CD14-positive monocyte (primary cell): Measurements from ENCODE around the gene USP49. TPM values are rescaled to one million over a fixed set of nuclear protein-coding genes. Genes with fewer than 3 reads are reported as not detected.

Source experiments
- DNase-seq, 3 donors: peaks; one replicate each; pipeline ENCODE4 v3.0.0-alpha.2; 2011 to 2022
- H2AFZ ChIP-seq: 2 replicates; pipeline ENCODE4 v1.6.0; 2012; ENCODE audit warnings: mild to moderate bottlenecking, low read depth, low read length, inconsistent platforms; ENCODE audit not compliant: insufficient read depth, poor library complexity, severe bottlenecking
- H3K27ac ChIP-seq, 2 donors: 1 replicate in 1 of 2; 2 replicates in 1 of 2; pipeline ENCODE4 v1.5.1; 2012 to 2013; ENCODE audit warnings: low read length in 2 of 2, control low read depth in 1 of 2, inconsistent platforms in 1 of 2, low read depth in 1 of 2, mild to moderate bottlenecking in 1 of 2
- H3K27me3 ChIP-seq, 2 donors: one replicate each; pipeline versions ENCODE4 v1.6.0 to v1.6.1; 2011 to 2013; ENCODE audit warnings: low read length in 2 of 2; ENCODE audit not compliant: control insufficient read depth in 2 of 2, insufficient read depth in 2 of 2
- H3K36me3 ChIP-seq, 2 donors: replicated peaks in 1 of 2; 1 replicate in 1 of 2; 2 replicates in 1 of 2; pipeline versions ENCODE4 v1.5.1 to v1.6.1; 2012 to 2013; ENCODE audit warnings: low read length in 2 of 2, control low read depth in 1 of 2, inconsistent platforms in 1 of 2, mild to moderate bottlenecking in 1 of 2; ENCODE audit not compliant: insufficient read depth in 2 of 2, control insufficient read depth in 1 of 2
- H3K4me1 ChIP-seq, 2 donors: 1 replicate in 1 of 2; 2 replicates in 1 of 2; pipeline versions ENCODE4 v1.5.1 to v1.6.1; 2012 to 2013; ENCODE audit warnings: low read length in 2 of 2, control low read depth in 1 of 2, inconsistent platforms in 1 of 2, mild to moderate bottlenecking in 1 of 2, moderate library complexity in 1 of 2; ENCODE audit not compliant: insufficient read depth in 2 of 2, control insufficient read depth in 1 of 2
- H3K4me2 ChIP-seq: replicated peaks from 2 replicates; pipeline ENCODE3; 2012; ENCODE audit warnings: low read length, moderate library complexity, mild to moderate bottlenecking; ENCODE audit not compliant: poor library complexity, severe bottlenecking; ENCODE audit errors: extremely low read depth
- H3K4me3 ChIP-seq, 3 experiments: fragments of 200-600 bp in 1 of 3; sonication (generic) in 1 of 3; replicated peaks in 1 of 3; 1 replicate in 2 of 3; 2 replicates in 1 of 3; pipeline ENCODE4 v1.5.1; 2011 to 2013; ENCODE audit warnings: low read length in 3 of 3, mild to moderate bottlenecking in 3 of 3, control low read depth in 2 of 3, low read depth in 2 of 3, inconsistent platforms in 1 of 3, moderate library complexity in 1 of 3
- H3K79me2 ChIP-seq: 2 replicates; pipeline ENCODE4 v1.6.0; 2012; ENCODE audit warnings: mild to moderate bottlenecking, control low read depth, inconsistent platforms, low read length, moderate library complexity; ENCODE audit not compliant: insufficient read depth
- H3K9ac ChIP-seq: 2 replicates; pipeline ENCODE4 v1.6.0; 2017; ENCODE audit warnings: low read length, mild to moderate bottlenecking; ENCODE audit not compliant: insufficient read depth, poor library complexity, severe bottlenecking
- H3K9me3 ChIP-seq, 2 donors: replicated peaks in 1 of 2; 1 replicate in 1 of 2; 2 replicates in 1 of 2; pipeline versions ENCODE4 v1.5.1 to v1.6.1; 2012 to 2013; ENCODE audit warnings: low read length in 2 of 2, control low read depth in 1 of 2; ENCODE audit not compliant: control insufficient read depth in 1 of 2, insufficient read depth in 1 of 2
- H4K20me1 ChIP-seq: 2 replicates; pipeline ENCODE4 v1.6.0; 2012; ENCODE audit warnings: mild to moderate bottlenecking, low read length, control low read depth, moderate library complexity; ENCODE audit not compliant: insufficient read depth
- H3K27ac Mint-ChIP-seq, 7 donors: one replicate each; pipeline ENCODE4 v1.8.0; 2020; ENCODE audit warnings: mild to moderate bottlenecking in 7 of 7, mixed read lengths in 7 of 7, moderate library complexity in 6 of 7, inconsistent platforms in 2 of 7
- H3K27me3 Mint-ChIP-seq, 3 donors: one replicate each; pipeline ENCODE4 v1.8.0; 2021 to 2022; ENCODE audit warnings: low read depth in 3 of 3, mild to moderate bottlenecking in 3 of 3, mixed read lengths in 3 of 3, moderate library complexity in 3 of 3, inconsistent platforms in 1 of 3
- H3K36me3 Mint-ChIP-seq, 2 donors: one replicate each; pipeline ENCODE4 v1.8.0; 2020; ENCODE audit warnings: mixed read lengths in 2 of 2, inconsistent platforms in 1 of 2, mild to moderate bottlenecking in 1 of 2
- H3K4me1 Mint-ChIP-seq: one replicate; pipeline ENCODE4 v1.8.0; 2020; ENCODE audit warnings: mild to moderate bottlenecking, mixed read lengths
- H3K4me3 Mint-ChIP-seq, 2 donors: one replicate each; pipeline ENCODE4 v1.8.0; 2020; ENCODE audit warnings: mild to moderate bottlenecking in 2 of 2, mixed read lengths in 2 of 2, moderate library complexity in 1 of 2
- H3K9me3 Mint-ChIP-seq, 7 donors: one replicate each; pipeline ENCODE4 v1.8.0; 2020 to 2022; ENCODE audit warnings: mixed read lengths in 7 of 7, mild to moderate bottlenecking in 6 of 7, moderate library complexity in 6 of 7, inconsistent platforms in 2 of 7
- WGBS: methylation state at CpG from one replicate; pipeline ENCODE4 v1.1.5; 2013; ENCODE audit warnings: missing lambda C conversion rate; ENCODE audit not compliant: insufficient coverage; 5-methylcytosine and 5-hydroxymethylcytosine counted together
- intact Hi-C, 2 donors: fragments of 100-400 bp; cut with micrococcal nuclease; formaldehyde crosslinking; loops; one replicate each; pipeline versions ENCODE4 v1.15.0 to v1.15.1; 2023
- polyA plus RNA-seq, 3 donors: library from polyadenylated mRNA; depleted of rRNA in 1 of 3; unstranded in 2 of 3; stranded (reverse) in 1 of 3; fragments of 300-500 nt in 2 of 3; fragments of >200 nt in 1 of 3; fragmentation: Illumina TruSeq in 2 of 3; gene quantifications; 1 replicate in 2 of 3; 2 replicates in 1 of 3; pipeline ENCODE4 v1.2.3, GENCODE V29; 2012 to 2021
- TF ChIP-seq, protein P1 (sequence below): fragments of 200-600 bp; IDR thresholded peaks from one replicate; pipeline ENCODE4 v1.8.0; 2022; ENCODE audit warnings: antibody characterized with exemption, mild to moderate bottlenecking

USP49 gene
- polyA plus RNA-seq, 3 donors, result 0.08 to 4.8 (median 0.37) TPM

DNA sequence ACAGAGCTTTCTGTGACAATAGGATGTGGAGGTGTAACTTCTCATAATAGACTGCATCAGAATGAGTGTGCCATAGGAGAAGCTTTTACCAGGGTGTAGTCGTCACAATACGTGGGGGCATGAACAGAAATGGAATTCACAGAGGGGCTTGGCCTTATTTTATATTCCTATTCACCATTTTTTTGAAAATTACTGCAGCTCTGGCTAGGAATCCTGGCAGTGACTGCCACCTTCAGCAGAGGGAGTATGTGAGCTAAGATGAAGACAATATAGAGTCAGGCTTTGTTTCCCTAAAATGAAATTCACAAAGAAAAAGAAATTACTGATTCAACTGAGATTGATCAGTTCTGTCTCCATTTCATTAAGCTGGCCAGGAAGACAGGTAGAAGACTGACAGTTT is 93.8 kb downstream of the USP49 start:
- Mint-ChIP-seq H3K4me3 (no peak overlapping the region), H3K9me3 (peaks cover 0 to 3% (median 0%) of the 10 kb centered on the region in 7 donors), H3K36me3 (peaks cover 23 to 35% of the 10 kb centered on the region in 2 donors), H3K27ac (no peak overlapping the region), H3K4me1 (no peaks in the 10 kb centered on the region), H3K27me3 (peaks cover 0 to 2% (median 0%) of the 10 kb centered on the region in 3 donors)
- intact Hi-C loops, result no loop called here
- H3K36me3 ChIP-seq, result peaks cover 7 to 39% of the 10 kb centered on the region in 2 donors
- no peak overlapping the region for H3K4me3 ChIP-seq
- no peaks in the 10 kb centered on the region for H4K20me1 ChIP-seq
- H3K79me2 ChIP-seq, result no peaks in the 10 kb centered on the region
- no peaks in the 10 kb centered on the region for H3K4me1 ChIP-seq
- H3K9ac ChIP-seq, result no peak overlapping the region
- TF ChIP-seq, protein P1, sequence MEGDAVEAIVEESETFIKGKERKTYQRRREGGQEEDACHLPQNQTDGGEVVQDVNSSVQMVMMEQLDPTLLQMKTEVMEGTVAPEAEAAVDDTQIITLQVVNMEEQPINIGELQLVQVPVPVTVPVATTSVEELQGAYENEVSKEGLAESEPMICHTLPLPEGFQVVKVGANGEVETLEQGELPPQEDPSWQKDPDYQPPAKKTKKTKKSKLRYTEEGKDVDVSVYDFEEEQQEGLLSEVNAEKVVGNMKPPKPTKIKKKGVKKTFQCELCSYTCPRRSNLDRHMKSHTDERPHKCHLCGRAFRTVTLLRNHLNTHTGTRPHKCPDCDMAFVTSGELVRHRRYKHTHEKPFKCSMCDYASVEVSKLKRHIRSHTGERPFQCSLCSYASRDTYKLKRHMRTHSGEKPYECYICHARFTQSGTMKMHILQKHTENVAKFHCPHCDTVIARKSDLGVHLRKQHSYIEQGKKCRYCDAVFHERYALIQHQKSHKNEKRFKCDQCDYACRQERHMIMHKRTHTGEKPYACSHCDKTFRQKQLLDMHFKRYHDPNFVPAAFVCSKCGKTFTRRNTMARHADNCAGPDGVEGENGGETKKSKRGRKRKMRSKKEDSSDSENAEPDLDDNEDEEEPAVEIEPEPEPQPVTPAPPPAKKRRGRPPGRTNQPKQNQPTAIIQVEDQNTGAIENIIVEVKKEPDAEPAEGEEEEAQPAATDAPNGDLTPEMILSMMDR, result peak; percentile 21
- H3K9me3 ChIP-seq, result no peaks in the 10 kb centered on the region
- no peaks in the 10 kb centered on the region for H3K27me3 ChIP-seq
- DNase-seq, result no peak
- WGBS, result no CpG with 5 or more reads among the region's 2 CpGs
- no peak overlapping the region for H2AFZ ChIP-seq
- no peak overlapping the region for H3K27ac ChIP-seq
- H3K4me2 ChIP-seq, result no peak overlapping the region

DNA sequence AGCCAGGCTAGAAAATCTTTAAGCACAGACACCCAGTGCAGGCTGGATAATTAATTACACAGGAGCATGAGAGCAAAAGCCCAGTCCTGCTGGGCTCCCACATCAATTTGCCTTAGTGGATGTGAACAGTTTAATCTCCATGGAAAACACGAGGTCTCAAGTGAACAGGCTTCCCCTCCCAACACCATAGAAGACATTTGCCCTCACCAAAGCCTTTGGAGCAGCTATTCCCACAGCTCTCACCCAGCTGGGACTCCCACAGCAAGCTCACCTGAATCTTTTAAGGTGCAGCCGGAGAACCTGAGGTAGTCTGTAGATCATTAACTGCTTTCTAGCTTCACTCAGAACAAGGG is 95.6 kb downstream of the USP49 start:
- TF ChIP-seq, protein P1, result no peak
- no peak for DNase-seq
- H3K4me3 ChIP-seq, result no peak overlapping the region
- Mint-ChIP-seq H3K36me3 (peaks cover 22 to 37% of the 10 kb centered on the region in 2 donors), H3K9me3 (no peaks in the 10 kb centered on the region), H3K4me1 (no peaks in the 10 kb centered on the region), H3K27ac (no peak overlapping the region), H3K4me3 (no peak overlapping the region), H3K27me3 (peaks cover 0 to 2% (median 0%) of the 10 kb centered on the region in 3 donors)
- H3K4me2 ChIP-seq, result no peak overlapping the region
- H4K20me1 ChIP-seq, result no peaks in the 10 kb centered on the region
- H3K4me1 ChIP-seq, result no peaks in the 10 kb centered on the region
- 100% methylated on average over 1 of the region's 2 CpGs for WGBS
- H3K27me3 ChIP-seq, result no peaks in the 10 kb centered on the region
- H3K9ac ChIP-seq, result no peak overlapping the region
- intact Hi-C loops, result no loop called here
- H3K9me3 ChIP-seq, result no peaks in the 10 kb centered on the region
- H3K27ac ChIP-seq, result no peak overlapping the region
- H3K79me2 ChIP-seq, result no peaks in the 10 kb centered on the region
- H3K36me3 ChIP-seq, result peaks cover 3 to 42% of the 10 kb centered on the region in 2 donors
- no peak overlapping the region for H2AFZ ChIP-seq
